Stimulated activated naive CD8-positive, alpha-beta T cell treated with anti-CD3 and anti-CD28 coated beads, Interleukin-15, Interleukin-2, amounts not matched to agents 100 ng/mL and 50 ng/mL, for 24 hours (primary cell): Measurements from ENCODE around the gene AMMECR1.
"Not testable (repeated sequence)": the region's sequence is repeated elsewhere in the genome, so short reads cannot be mapped to it uniquely, and the experiment has no call there.

ENCODE experiments used
- H3K27ac Mint-ChIP-seq: one replicate; pipeline ENCODE4 v1.8.0; 2021; ENCODE audit warnings: mild to moderate bottlenecking, mixed read lengths
- H3K27me3 Mint-ChIP-seq: one replicate; pipeline ENCODE4 v1.8.0; 2021; ENCODE audit warnings: mixed read lengths
- H3K36me3 Mint-ChIP-seq: one replicate; pipeline ENCODE4 v1.8.0; 2021; ENCODE audit warnings: low read depth, mixed read lengths
- H3K4me1 Mint-ChIP-seq: one replicate; pipeline ENCODE4 v1.8.0; 2021; ENCODE audit warnings: low read depth, mixed read lengths
- H3K4me3 Mint-ChIP-seq: one replicate; pipeline ENCODE4 v1.8.0; 2021; ENCODE audit warnings: mild to moderate bottlenecking, mixed read lengths
- H3K9me3 Mint-ChIP-seq: one replicate; pipeline ENCODE4 v1.8.0; 2021; ENCODE audit warnings: mixed read lengths

AMMECR1 gene

GRCh38 chrX:110167952-110168451 lies 149.9 kb downstream of the AMMECR1 start:
- Mint-ChIP-seq H3K4me3 (no peak overlapping the region), H3K36me3 (peaks cover 12% of the 10 kb centered on the region), H3K4me1 (peaks cover 6% of the 10 kb centered on the region), H3K9me3 (no peaks in the 10 kb centered on the region), H3K27me3 (no peaks in the 10 kb centered on the region), H3K27ac (no peak overlapping the region)

- H3K4me3 Mint-ChIP-seq: no peak overlapping the region
- peaks cover 8% of the 10 kb centered on the region for H3K4me1 Mint-ChIP-seq
- peaks cover under 1% of the 10 kb centered on the region for H3K36me3 Mint-ChIP-seq
- H3K9me3 Mint-ChIP-seq: no peaks in the 10 kb centered on the region
- no peaks in the 10 kb centered on the region for H3K27me3 Mint-ChIP-seq
- no peak overlapping the region for H3K27ac Mint-ChIP-seq
Measured at GRCh38 chrX:110163488-110163887, 154.4 kb downstream of the AMMECR1 start.

- Mint-ChIP-seq H3K9me3 (no peaks in the 10 kb centered on the region), H3K36me3 (no peaks in the 10 kb centered on the region), H3K27me3 (no peaks in the 10 kb centered on the region), H3K4me1 (peaks cover 8% of the 10 kb centered on the region), H3K27ac (no peak overlapping the region), H3K4me3 (no peak overlapping the region)
Measured at GRCh38 chrX:110162867-110163266, 155.0 kb downstream of the AMMECR1 start.

GRCh38 chrX:110162131-110162530 lies 155.8 kb downstream of the AMMECR1 start:
- no peak overlapping the region for H3K27ac Mint-ChIP-seq
- H3K36me3 Mint-ChIP-seq: no peaks in the 10 kb centered on the region
- H3K4me1 Mint-ChIP-seq: peaks cover 8% of the 10 kb centered on the region
- H3K27me3 Mint-ChIP-seq: no peaks in the 10 kb centered on the region
- no peaks in the 10 kb centered on the region for H3K9me3 Mint-ChIP-seq
- H3K4me3 Mint-ChIP-seq: no peak overlapping the region

GRCh38 chrX:110161361-110161686 lies 156.6 kb downstream of the AMMECR1 start:
- H3K4me1 Mint-ChIP-seq: peaks cover 8% of the 10 kb centered on the region
- H3K36me3 Mint-ChIP-seq: no peaks in the 10 kb centered on the region

GRCh38 chrX:110159865-110160264 lies 158.0 kb downstream of the AMMECR1 start:
- no peak overlapping the region for H3K4me3 Mint-ChIP-seq
- peaks cover 8% of the 10 kb centered on the region for H3K4me1 Mint-ChIP-seq
- H3K36me3 Mint-ChIP-seq: no peaks in the 10 kb centered on the region
- no peaks in the 10 kb centered on the region for H3K27me3 Mint-ChIP-seq
- no peak overlapping the region for H3K27ac Mint-ChIP-seq
- no peaks in the 10 kb centered on the region for H3K9me3 Mint-ChIP-seq

More at GRCh38 chrX:110161361-110161686, 156.6 kb downstream of the AMMECR1 start:
- no peaks in the 10 kb centered on the region for H3K9me3 Mint-ChIP-seq
- no peak overlapping the region for H3K4me3 Mint-ChIP-seq
- no peak overlapping the region for H3K27ac Mint-ChIP-seq
- no peaks in the 10 kb centered on the region for H3K27me3 Mint-ChIP-seq

- H3K9me3 Mint-ChIP-seq: no peaks in the 10 kb centered on the region
- peaks cover 8% of the 10 kb centered on the region for H3K4me1 Mint-ChIP-seq
- H3K27ac Mint-ChIP-seq: no peak overlapping the region
- no peak overlapping the region for H3K4me3 Mint-ChIP-seq
- no peaks in the 10 kb centered on the region for H3K36me3 Mint-ChIP-seq
- no peaks in the 10 kb centered on the region for H3K27me3 Mint-ChIP-seq
Measured at GRCh38 chrX:110159235-110159634, 158.7 kb downstream of the AMMECR1 start.

GRCh38 chrX:110157444-110157843 lies 160.4 kb downstream of the AMMECR1 start:
- Mint-ChIP-seq H3K4me1 (peaks cover 8% of the 10 kb centered on the region), H3K27me3 (no peaks in the 10 kb centered on the region), H3K4me3 (no peak overlapping the region), H3K9me3 (no peaks in the 10 kb centered on the region), H3K27ac (no peak overlapping the region), H3K36me3 (no peaks in the 10 kb centered on the region)

GRCh38 chrX:110156167-110156754 lies 161.6 kb downstream of the AMMECR1 start:
- no peaks in the 10 kb centered on the region for H3K9me3 Mint-ChIP-seq
- peaks cover 8% of the 10 kb centered on the region for H3K4me1 Mint-ChIP-seq
- H3K36me3 Mint-ChIP-seq: no peaks in the 10 kb centered on the region
- H3K27ac Mint-ChIP-seq: no peak overlapping the region
- no peak overlapping the region for H3K4me3 Mint-ChIP-seq
- no peaks in the 10 kb centered on the region for H3K27me3 Mint-ChIP-seq

GRCh38 chrX:110155759-110156158 lies 162.1 kb downstream of the AMMECR1 start:
- Mint-ChIP-seq H3K27me3 (no peaks in the 10 kb centered on the region), H3K36me3 (no peaks in the 10 kb centered on the region), H3K27ac (no peak overlapping the region), H3K4me3 (no peak overlapping the region), H3K4me1 (peaks cover 8% of the 10 kb centered on the region), H3K9me3 (no peaks in the 10 kb centered on the region)

- not testable (repeated sequence) for H3K27me3 Mint-ChIP-seq, H3K27ac Mint-ChIP-seq, H3K4me1 Mint-ChIP-seq, H3K36me3 Mint-ChIP-seq, H3K4me3 Mint-ChIP-seq, H3K9me3 Mint-ChIP-seq
Measured at GRCh38 chrX:110154328-110154727, 163.6 kb downstream of the AMMECR1 start.

- H3K9me3 Mint-ChIP-seq: no peaks in the 10 kb centered on the region
- H3K4me1 Mint-ChIP-seq: no peaks in the 10 kb centered on the region
- H3K4me3 Mint-ChIP-seq: no peak overlapping the region
- no peaks in the 10 kb centered on the region for H3K27me3 Mint-ChIP-seq
- peaks cover 5% of the 10 kb centered on the region for H3K36me3 Mint-ChIP-seq
- H3K27ac Mint-ChIP-seq: no peak overlapping the region
Measured at GRCh38 chrX:110153896-110154295, 164.0 kb downstream of the AMMECR1 start.

GRCh38 chrX:110153244-110153643 lies 164.6 kb downstream of the AMMECR1 start:
- Mint-ChIP-seq H3K9me3 (no peaks in the 10 kb centered on the region), H3K27me3 (no peaks in the 10 kb centered on the region)

GRCh38 chrX:110146521-110146920 lies 171.4 kb downstream of the AMMECR1 start:
- Mint-ChIP-seq H3K4me1 (peaks cover 4% of the 10 kb centered on the region), H3K27me3 (no peaks in the 10 kb centered on the region), H3K36me3 (peaks cover 5% of the 10 kb centered on the region), H3K4me3 (no peak overlapping the region), H3K9me3 (no peaks in the 10 kb centered on the region), H3K27ac (no peak overlapping the region)

More at GRCh38 chrX:110153244-110153643, 164.6 kb downstream of the AMMECR1 start:
- no peaks in the 10 kb centered on the region for H3K4me1 Mint-ChIP-seq
- no peak overlapping the region for H3K27ac Mint-ChIP-seq
- H3K36me3 Mint-ChIP-seq: peaks cover 5% of the 10 kb centered on the region
- H3K4me3 Mint-ChIP-seq: no peak overlapping the region

- peaks cover 5% of the 10 kb centered on the region for H3K36me3 Mint-ChIP-seq
- no peak overlapping the region for H3K27ac Mint-ChIP-seq
- no peak overlapping the region for H3K4me3 Mint-ChIP-seq
- no peaks in the 10 kb centered on the region for H3K27me3 Mint-ChIP-seq
- peaks cover 4% of the 10 kb centered on the region for H3K4me1 Mint-ChIP-seq
- H3K9me3 Mint-ChIP-seq: no peaks in the 10 kb centered on the region
Measured at GRCh38 chrX:110145854-110146253, 172.0 kb downstream of the AMMECR1 start.

GRCh38 chrX:110145311-110145710 lies 172.6 kb downstream of the AMMECR1 start:
- Mint-ChIP-seq H3K27me3 (no peaks in the 10 kb centered on the region), H3K9me3 (no peaks in the 10 kb centered on the region), H3K4me3 (no peak overlapping the region), H3K27ac (no peak overlapping the region), H3K36me3 (peaks cover 5% of the 10 kb centered on the region), H3K4me1 (peaks cover 4% of the 10 kb centered on the region)
